ENCODE measurements around the gene SLC13A4.

DNA sequence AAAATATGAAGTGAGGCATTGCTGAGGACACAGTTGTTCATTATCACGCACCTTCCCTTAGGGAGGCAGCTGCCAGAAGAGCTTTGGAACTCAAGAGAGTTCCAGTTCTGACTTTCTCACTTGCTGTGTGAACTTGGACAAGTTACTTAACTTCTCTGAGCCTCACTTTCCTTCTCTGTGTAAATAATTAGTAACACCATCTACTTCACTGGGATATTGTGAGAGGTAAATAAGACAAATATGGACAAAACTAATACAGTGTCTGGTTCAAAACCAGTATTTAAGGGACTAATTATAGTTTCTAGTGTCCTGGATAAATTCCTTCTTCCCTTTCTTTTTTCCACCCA is 6.3 kb upstream of the SLC13A4 start:
- TF ChIP-seq, protein P1, sequence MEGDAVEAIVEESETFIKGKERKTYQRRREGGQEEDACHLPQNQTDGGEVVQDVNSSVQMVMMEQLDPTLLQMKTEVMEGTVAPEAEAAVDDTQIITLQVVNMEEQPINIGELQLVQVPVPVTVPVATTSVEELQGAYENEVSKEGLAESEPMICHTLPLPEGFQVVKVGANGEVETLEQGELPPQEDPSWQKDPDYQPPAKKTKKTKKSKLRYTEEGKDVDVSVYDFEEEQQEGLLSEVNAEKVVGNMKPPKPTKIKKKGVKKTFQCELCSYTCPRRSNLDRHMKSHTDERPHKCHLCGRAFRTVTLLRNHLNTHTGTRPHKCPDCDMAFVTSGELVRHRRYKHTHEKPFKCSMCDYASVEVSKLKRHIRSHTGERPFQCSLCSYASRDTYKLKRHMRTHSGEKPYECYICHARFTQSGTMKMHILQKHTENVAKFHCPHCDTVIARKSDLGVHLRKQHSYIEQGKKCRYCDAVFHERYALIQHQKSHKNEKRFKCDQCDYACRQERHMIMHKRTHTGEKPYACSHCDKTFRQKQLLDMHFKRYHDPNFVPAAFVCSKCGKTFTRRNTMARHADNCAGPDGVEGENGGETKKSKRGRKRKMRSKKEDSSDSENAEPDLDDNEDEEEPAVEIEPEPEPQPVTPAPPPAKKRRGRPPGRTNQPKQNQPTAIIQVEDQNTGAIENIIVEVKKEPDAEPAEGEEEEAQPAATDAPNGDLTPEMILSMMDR (IDR thresholded peaks at IDR 0.05; ENCODE audit: poor library complexity), result no peak
- no peak for TF ChIP-seq EZH2 (IDR thresholded peaks at IDR 0.05; ENCODE audit: borderline replicate concordance)
